ENCODE data around the gene HAND2.

Gene HAND2

GRCh38 chr4:173536808-173537429, 6.9 kb upstream of the HAND2 start:
- in situ Hi-C loops (cut with HindIII; ENCODE audit: low sequenced_read_pairs), result no loop called here

GRCh38 chr4:173535957-173536356, 5.9 kb upstream of the HAND2 start:
- in situ Hi-C loops (cut with HindIII; ENCODE audit: low sequenced_read_pairs), result no loop called here

- in situ Hi-C loops (cut with HindIII; ENCODE audit: low sequenced_read_pairs), result no loop called here
Measured at GRCh38 chr4:173535165-173535902, 5.3 kb upstream of the HAND2 start.

GRCh38 chr4:173534434-173534833, 4.4 kb upstream of the HAND2 start:
- in situ Hi-C loops (cut with HindIII; ENCODE audit: low sequenced_read_pairs), result no loop called here

GRCh38 chr4:173532725-173533511, 2.9 kb upstream of the HAND2 start:
- in situ Hi-C loops (cut with HindIII; ENCODE audit: low sequenced_read_pairs), result no loop called here

- in situ Hi-C loops (cut with HindIII; ENCODE audit: low sequenced_read_pairs), result no loop called here
Measured at GRCh38 chr4:173531086-173531965, 1.3 kb upstream of the HAND2 start.

GRCh38 chr4:173530326-173531085, 477 bp upstream of the HAND2 start:
- in situ Hi-C loops (cut with HindIII; ENCODE audit: low sequenced_read_pairs), result no loop called here

GRCh38 chr4:173528378-173529321, 1.4 kb downstream of the HAND2 start:
- in situ Hi-C loops (cut with HindIII; ENCODE audit: low sequenced_read_pairs), result no loop called here

- in situ Hi-C loops (cut with HindIII; ENCODE audit: low sequenced_read_pairs), result no loop called here
Measured at GRCh38 chr4:173527103-173527891, 2.7 kb downstream of the HAND2 start.

- in situ Hi-C loops (cut with HindIII; ENCODE audit: low sequenced_read_pairs), result no loop called here
Measured at GRCh38 chr4:173526724-173527102, 3.3 kb downstream of the HAND2 start.

GRCh38 chr4:173526027-173526482, 4.0 kb downstream of the HAND2 start:
- in situ Hi-C loops (cut with HindIII; ENCODE audit: low sequenced_read_pairs), result no loop called here

GRCh38 chr4:173525118-173526011, 4.7 kb downstream of the HAND2 start:
- in situ Hi-C loops (cut with HindIII; ENCODE audit: low sequenced_read_pairs), result no loop called here

- in situ Hi-C loops (cut with HindIII; ENCODE audit: low sequenced_read_pairs), result no loop called here
Measured at GRCh38 chr4:173524218-173525117, 5.6 kb downstream of the HAND2 start.

GRCh38 chr4:173522951-173523395, 7.1 kb downstream of the HAND2 start:
- in situ Hi-C loops (cut with HindIII; ENCODE audit: low sequenced_read_pairs), result no loop called here

GRCh38 chr4:173522160-173522950, 7.7 kb downstream of the HAND2 start:
- in situ Hi-C loops (cut with HindIII; ENCODE audit: low sequenced_read_pairs), result no loop called here

Measured in DLD1 (cell line).